Upper lobe of left lung (tissue), 4 donors: ENCODE results near the gene CHST14.

ENCODE experiments used
- CTCF ChIP-seq, 6 experiments: fragments of 450-650 bp in 4 of 6; fragments of 200-600 bp in 2 of 6; sonication (generic) in 2 of 6; IDR thresholded peaks; one replicate each; pipeline ENCODE4 v1.5.1; 2016 to 2019; ENCODE audit warnings: antibody characterized with exemption in 6 of 6
- EP300 ChIP-seq, 4 donors: sonication (generic); formaldehyde crosslinking; IDR thresholded peaks; one replicate each; pipeline ENCODE4 v1.5.1; 2017; ENCODE audit warnings: antibody characterized with exemption in 4 of 4, control low read depth in 2 of 4
- POLR2A ChIP-seq, 4 donors: fragments of 450-650 bp; IDR thresholded peaks; one replicate each; pipeline ENCODE4 v1.5.1; 2016 to 2017; ENCODE audit warnings: antibody characterized with exemption in 4 of 4, mild to moderate bottlenecking in 2 of 4
- POLR2AphosphoS5 ChIP-seq, 2 donors: sonication (generic); formaldehyde crosslinking; IDR thresholded peaks; one replicate each; pipeline ENCODE4 v1.5.1; 2017; ENCODE audit warnings: antibody characterized with exemption in 2 of 2

GRCh38 chr15:40454904-40455391 is 15.8 kb upstream of the CHST14 start:
- TF ChIP-seq CTCF (IDR thresholded peaks at IDR 0.05): no peak
- TF ChIP-seq POLR2AphosphoS5 (IDR thresholded peaks at IDR 0.05): no peak
- no peak for TF ChIP-seq EP300 (IDR thresholded peaks at IDR 0.05)
- no peak for TF ChIP-seq POLR2A (IDR thresholded peaks at IDR 0.05)
